Measurements from ENCODE around the gene ERI2.
"Not testable (repeated sequence)": the region's sequence is repeated elsewhere in the genome, so short reads cannot be mapped to it uniquely, and the experiment has no call there.

The ERI2 gene

DNA sequence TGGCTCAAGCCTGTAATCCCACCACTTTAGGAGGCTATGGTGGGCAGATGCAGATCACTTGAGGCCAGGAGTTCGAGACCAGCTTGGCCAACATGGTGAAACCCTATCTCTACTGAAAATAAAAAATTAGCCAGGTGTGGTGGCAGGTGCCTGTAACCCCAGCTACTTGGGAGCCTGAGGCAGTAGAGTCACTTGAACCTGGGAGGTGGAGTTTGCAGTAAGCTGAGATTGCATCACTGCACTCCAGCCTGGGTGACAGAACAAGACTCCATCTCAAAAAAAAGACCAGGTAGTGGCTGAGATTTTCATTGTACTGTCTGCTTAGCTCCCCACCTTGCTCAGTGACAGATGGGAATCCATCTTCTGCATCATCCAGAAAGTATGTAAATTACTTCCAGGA, 41.8 kb downstream of the ERI2 start:
- DNase-seq (ENCODE audit: low spot score), result not testable (repeated sequence)

DNA sequence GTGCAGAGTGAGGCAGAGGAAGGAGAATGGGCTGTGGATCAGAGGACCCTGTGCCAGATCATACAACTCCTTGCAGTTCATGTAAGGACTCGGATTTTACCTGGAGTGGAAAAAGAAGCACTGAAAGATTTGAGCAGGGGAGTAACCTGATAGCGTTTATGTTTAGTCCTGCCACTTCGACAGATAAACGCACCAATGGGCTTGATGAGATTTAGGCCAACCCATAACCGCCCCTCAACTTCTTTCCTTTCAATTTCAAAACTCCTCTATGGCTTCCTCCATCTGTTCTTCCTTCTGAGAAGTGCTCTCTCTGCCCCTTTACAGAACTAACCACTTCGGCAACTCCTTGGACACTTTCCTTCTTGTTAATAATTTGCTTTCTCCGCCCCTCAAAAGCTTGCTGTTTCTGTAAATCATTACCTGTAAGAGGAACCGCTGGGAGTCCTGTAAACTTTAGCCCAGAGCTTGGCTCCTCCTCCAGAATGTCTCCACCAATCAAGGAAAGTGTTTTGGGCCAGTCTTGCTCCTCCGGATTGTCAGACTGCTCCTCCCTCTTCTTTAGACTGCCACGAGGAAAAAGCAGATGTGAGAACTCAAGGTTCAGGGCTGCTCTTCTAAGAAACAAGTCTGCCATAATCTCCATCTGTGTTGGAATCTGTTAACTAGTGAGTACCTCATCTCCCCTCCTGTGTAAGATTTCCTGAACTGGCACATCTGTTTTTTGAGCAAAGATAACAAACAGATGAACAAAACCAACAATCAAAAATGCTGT, 42.6 kb downstream of the ERI2 start, which contains the start of gene ACSM3:
TSS of gene ACSM3 (plus strand) at position 554 of the 772 bp plus-strand sequence. CDS start 6,021 bp downstream, outside the sequence.
- peak; percentile 68 for DNase-seq (ENCODE audit: low spot score)

DNA sequence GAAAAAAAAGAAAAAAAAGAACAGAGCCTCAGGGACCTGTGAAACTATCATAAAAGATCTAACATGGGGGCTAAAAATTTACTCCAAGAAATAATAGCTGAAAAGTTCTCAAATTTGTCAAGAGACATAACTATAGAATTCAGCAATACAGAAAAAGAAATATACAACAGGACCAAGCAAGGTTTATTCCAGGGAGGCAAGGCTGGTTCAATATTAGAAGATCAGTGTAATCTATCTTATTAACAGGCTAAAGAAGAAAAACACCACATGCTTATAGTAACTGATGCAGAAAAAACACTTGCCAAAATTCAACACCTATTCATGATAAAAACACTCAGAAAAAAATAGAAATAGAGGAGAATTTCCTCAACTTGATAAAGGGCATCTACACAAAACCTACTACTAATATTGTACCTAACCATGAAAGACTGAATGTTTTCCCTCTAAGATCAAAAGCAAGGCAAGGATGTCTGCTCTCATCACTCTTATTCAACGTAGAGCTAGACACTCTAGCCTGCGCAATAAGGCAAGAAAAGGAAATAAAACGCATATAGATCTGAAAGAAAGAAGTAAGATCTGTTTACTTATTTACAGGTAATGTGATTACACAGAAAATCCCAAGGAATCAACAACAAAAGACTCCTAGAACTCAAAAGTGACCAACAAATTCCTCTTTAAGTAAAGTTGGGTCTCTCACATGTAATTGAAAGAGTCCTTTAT, 43.7 kb downstream of the ERI2 start:
- DNase-seq (ENCODE audit: low spot score), result no peak

DNA sequence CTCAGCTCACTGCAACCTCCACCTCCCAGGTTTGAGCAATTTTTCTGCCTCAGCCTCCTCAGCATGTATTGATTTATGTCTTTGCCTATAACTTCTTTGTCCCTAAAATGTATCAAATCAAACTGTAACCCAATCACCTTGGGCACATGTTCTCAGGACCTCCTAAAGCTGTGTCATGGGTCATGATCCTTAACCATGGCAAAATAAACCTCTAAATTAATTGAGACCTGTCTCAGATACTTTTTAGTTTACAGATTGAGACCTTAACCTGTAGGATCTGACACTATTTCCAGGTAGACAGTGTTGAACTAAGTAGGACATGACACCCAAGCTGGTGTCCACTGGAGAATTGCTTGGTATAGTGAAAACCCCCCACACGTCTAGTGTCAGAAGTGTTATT, 45.1 kb downstream of the ERI2 start:
- DNase-seq (ENCODE audit: low spot score), result no peak

DNA sequence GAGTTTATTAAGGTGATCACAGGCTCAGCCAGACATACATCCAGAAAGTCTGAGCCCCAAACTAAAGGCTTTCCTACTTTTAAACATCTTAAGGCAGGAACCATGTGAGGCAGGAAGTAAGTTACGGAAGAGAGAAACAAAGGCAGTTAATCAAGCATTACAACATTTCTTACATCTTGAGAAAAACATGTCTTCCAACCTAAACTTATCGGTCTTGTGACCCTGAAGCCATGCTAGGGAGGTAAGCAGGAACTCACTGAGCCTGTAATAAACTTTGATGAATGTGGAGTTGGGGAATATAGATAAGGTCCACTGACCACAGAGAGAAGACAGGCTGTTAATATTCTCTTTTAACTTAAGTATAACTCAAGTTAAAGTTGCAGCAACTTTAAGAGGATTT, 45.9 kb downstream of the ERI2 start:
- no peak for DNase-seq (ENCODE audit: low spot score)

DNA sequence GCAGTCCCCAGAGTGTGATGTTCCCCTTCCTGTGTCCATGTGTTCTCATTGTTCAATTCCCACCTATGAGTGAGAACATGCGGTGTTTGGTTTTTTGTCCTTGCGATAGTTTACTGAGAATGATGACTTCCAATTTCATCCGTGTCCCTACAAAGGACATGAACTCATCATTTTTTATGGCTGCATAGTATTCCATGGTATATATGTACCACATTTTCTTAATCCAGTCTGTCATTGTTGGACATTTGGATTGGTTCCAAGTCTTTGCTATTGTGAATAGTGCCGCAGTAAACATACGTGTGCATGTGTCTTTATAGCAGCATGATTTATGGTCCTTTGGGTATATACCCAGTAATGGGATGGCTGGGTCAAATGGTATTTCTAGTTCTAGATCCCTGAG, 50.5 kb downstream of the ERI2 start:
- not testable (repeated sequence) for DNase-seq (ENCODE audit: low spot score)

DNA sequence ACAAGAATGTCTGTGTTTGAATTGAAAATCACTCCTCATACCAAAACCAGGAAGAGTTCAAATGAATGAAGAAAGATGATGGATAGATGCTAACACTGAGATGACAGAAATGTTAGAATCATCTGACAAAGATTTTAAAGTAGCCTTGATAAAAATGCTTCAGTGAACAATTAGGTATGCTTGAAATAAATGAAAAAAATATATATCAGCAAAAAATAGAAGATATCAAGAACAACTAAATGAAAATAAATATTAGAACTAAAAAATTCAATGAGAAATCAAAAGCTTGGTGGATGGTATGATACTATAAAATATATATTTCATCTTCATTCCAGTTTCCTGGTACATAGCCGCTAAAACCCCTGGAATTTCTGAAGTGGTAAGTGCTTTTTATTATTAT, 51.0 kb downstream of the ERI2 start:
- no peak for DNase-seq (ENCODE audit: low spot score)

DNA sequence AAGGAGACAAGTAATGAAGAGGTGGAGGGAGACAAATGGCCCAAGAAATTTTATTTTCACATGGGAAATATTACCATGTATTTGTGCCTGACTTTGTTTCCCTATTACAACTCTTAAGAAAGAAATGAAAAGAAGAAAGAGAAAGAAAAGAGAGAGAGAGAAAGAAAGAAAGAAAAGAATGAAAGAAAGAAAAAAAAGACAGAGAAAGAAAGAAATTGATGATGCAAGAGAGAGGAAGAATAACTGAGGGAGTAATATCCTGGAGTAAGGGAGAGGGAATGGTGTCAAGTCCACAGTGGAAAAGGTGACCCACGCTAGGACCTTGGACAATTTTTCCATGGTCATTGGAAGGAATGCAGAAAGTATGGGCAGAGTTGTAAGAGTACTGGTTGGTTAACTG, 52.5 kb downstream of the ERI2 start:
- DNase-seq (ENCODE audit: low spot score), result no peak

DNA sequence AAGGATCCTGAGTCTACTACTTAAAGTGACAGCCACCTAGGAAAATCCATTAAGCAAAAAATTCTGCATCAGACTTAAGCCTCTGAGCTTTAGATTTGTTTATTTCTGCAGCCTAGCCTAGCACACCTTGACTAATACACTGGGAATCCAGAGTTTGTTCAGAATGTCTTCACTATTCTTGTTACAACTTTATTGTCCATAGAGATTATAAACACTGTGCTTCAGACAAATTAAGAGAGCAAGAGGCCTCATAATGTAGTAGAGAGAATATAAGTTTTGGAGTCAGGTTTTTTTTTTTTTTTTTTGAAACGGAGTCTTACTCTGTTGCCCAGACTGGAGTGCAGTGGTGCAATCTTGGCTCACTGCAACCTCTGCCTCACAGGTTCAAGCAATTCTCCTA, 55.7 kb downstream of the ERI2 start:
- no peak for DNase-seq (ENCODE audit: low spot score)

DNA sequence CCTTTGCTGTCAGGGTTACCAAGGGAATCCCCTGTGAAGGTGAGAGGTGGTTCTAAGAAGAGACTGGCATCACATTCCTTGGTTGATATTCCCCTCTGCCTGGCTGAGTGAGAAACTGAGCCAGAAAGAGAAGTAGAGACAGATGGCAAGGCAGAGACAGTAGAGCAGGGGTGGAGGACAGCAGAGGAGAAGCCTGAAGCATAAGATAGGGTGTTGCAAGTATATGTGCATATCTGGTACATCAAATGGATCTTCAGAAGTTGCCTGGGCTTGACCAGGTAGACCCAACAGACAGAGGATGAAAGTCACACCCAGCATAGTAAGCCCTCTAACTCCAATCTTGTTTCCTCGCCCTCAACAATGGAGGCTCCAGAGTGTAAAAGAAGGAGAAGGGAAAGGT, 56.8 kb downstream of the ERI2 start:
- no peak for DNase-seq (ENCODE audit: low spot score)

DNA sequence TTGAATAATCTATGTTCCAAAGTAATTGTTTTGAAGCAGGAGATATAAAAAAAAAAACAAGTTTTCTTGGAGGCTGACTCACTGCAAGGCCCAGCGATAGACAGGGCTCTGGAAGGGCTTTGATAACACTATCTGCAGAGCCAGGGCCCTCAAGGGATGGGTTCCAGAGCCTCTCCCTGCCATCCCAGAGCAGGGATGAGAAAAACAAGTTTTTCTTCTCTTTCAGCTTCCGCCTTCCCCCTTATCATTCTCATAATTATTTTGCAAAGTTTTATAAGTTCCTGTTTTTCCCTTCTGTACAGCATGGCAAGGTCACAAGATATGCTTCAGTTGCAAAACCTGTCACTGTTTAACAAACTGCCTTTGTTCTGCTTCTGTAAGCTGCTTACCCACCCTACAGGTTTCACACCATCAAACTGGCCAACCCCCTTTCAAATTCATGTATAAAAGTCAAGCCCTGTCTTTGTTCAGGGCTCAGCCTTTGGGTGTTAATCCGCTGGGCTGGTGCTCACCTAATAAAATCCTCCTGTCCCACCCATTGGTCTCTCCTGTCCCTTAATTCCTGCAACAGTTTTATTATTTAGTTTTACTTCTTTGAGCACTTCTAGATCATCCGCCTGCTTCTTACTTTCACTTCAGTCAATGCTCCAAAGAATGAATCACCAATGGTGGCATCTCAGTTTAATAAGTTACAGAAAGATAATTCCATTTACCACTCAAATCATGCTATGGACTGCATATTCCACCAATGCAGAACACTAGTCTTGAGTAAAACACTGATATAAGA, 59.0 kb downstream of the ERI2 start:
- DNase-seq (ENCODE audit: low spot score), result no peak

DNA sequence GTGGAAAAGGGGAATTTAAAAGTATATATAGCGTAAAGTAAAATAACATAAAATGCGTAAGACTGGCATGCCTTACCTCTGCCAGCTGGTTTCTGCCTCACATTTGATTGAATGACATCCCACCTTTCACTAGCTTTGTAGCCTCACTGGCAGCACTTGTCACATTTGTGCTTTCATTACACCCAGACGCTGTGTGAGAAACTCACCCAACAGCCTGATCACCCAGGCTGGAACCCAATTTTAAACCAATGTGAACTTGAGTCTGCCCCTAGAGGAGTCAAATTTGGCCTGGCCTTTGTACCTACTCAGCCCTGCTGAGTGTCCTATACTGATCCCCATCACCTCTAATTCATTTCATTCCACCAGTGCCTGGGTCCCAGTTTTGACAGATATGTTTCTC, 59.8 kb downstream of the ERI2 start:
- DNase-seq (ENCODE audit: low spot score), result no peak
